GM18519 (cell line): ENCODE measurements around the gene ZSWIM9.

ENCODE experiments used
- ATAC-seq: cut with Tn5 transposase; IDR thresholded peaks from one replicate; pipeline ENCODE4 v1.9.1; 2021; ENCODE audit warnings: mild to moderate bottlenecking, moderate library complexity; ENCODE audit not compliant: unreplicated experiment, low FRiP score

The ZSWIM9 gene

GRCh38 chr19:48169939-48170803, at the start of gene ZSWIM9, which contains the start of gene LIG1:
Gene ZSWIM9, plus strand, starts transcription at chr19:48170680. Its CDS starts 1,123 bp downstream, at chr19:48171803.
Gene LIG1, minus strand, starts transcription at chr19:48170344. Its CDS starts 4,778 bp downstream, at chr19:48165566.
- ATAC-seq, result peak; percentile 70

GRCh38 chr19:48121066-48121465, 49.4 kb upstream of the ZSWIM9 start:
- ATAC-seq, result no peak

- ATAC-seq, result no peak
Measured at GRCh38 chr19:48121909-48122371, 48.5 kb upstream of the ZSWIM9 start.

- ATAC-seq, result no peak
Measured at GRCh38 chr19:48122421-48122820, 48.1 kb upstream of the ZSWIM9 start.

- no peak for ATAC-seq
Measured at GRCh38 chr19:48123907-48124651, 46.4 kb upstream of the ZSWIM9 start.

GRCh38 chr19:48127561-48127960, 42.9 kb upstream of the ZSWIM9 start:
- no peak for ATAC-seq

GRCh38 chr19:48133094-48133493, 37.4 kb upstream of the ZSWIM9 start:
- no peak for ATAC-seq

GRCh38 chr19:48135411-48135810, 35.1 kb upstream of the ZSWIM9 start:
- ATAC-seq, result no peak

GRCh38 chr19:48136547-48136946, 33.9 kb upstream of the ZSWIM9 start:
- no peak for ATAC-seq

GRCh38 chr19:48137411-48137810, 33.1 kb upstream of the ZSWIM9 start:
- ATAC-seq, result no peak

GRCh38 chr19:48139053-48139452, 31.4 kb upstream of the ZSWIM9 start:
- ATAC-seq, result no peak

- no peak for ATAC-seq
Measured at GRCh38 chr19:48147597-48148175, 22.8 kb upstream of the ZSWIM9 start.

- ATAC-seq, result no peak
Measured at GRCh38 chr19:48148576-48148975, 21.9 kb upstream of the ZSWIM9 start.

GRCh38 chr19:48149430-48149829, 21.1 kb upstream of the ZSWIM9 start:
- ATAC-seq, result no peak

- no peak for ATAC-seq
Measured at GRCh38 chr19:48152551-48152950, 17.9 kb upstream of the ZSWIM9 start.

- ATAC-seq, result no peak
Measured at GRCh38 chr19:48154003-48154402, 16.5 kb upstream of the ZSWIM9 start.

- ATAC-seq, result no peak
Measured at GRCh38 chr19:48158210-48158790, 12.2 kb upstream of the ZSWIM9 start.

GRCh38 chr19:48168689-48169088, 1.8 kb upstream of the ZSWIM9 start:
- ATAC-seq, result no peak

- no peak for ATAC-seq
Measured at GRCh38 chr19:48169578-48169938, 922 bp upstream of the ZSWIM9 start.

- ATAC-seq, result no peak
Measured at GRCh38 chr19:48170817-48171347, 402 bp downstream of the ZSWIM9 start.
